A549 treated with dexamethasone at 1 μM for 4 hours (cell line): ENCODE data around the gene ITK. TPM values are rescaled to one million over a fixed set of nuclear protein-coding genes. Genes with fewer than 3 reads are reported as not detected.

Experiments used
- total RNA-seq: library from RNA; stranded (reverse); fragments of 200-300 nt; extraction: Qiagen RNA extraction; gene quantifications from 5 replicates; pipeline ENCODE4 v1.2.3, GENCODE V29; 2022

ITK gene
- total RNA-seq: 0.07 to 0.43 TPM (median 0.37 TPM) in 5 replicates

DNA sequence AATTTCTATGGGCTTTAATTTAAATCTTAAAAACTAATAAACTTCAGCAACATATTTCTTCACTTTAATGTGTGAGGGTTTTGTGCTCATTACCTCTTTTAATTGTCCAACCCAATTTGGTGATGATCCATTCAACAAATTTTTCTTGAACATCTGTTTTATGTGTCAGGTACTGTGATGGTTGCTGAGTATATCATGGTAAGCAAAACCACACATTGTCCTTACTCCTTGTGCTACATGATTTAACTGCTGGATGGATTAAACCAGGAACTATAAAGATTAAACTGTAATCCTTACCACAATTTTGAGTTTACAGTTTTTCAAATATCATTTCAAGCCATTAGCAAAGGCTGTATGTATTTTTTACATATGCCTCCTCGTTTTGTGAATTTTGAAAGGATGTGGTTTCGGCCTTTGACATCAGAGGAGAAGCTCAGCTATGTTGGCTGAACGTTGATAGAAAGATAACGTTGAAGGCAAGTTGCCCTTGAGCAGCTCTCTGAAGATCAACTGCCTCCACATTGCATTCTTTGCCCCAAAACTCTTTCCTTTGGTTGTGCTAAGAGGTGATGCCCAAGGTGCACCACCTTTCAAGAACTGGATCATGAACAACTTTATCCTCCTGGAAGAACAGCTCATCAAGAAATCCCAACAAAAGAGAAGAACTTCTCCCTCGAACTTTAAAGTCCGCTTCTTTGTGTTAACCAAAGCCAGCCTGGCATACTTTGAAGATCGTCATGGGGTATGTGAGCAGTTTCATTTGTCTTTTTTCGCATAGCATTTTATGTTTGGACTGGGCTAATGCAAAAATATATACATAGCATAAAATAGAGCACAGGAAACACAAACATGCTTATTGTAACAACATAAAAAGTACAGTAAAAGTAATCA is at the start of gene ITK:
Gene ITK, plus strand, starts transcription at position 467 of the 891 bp plus-strand sequence. Its CDS starts 138 bp downstream, at position 605.

DNA sequence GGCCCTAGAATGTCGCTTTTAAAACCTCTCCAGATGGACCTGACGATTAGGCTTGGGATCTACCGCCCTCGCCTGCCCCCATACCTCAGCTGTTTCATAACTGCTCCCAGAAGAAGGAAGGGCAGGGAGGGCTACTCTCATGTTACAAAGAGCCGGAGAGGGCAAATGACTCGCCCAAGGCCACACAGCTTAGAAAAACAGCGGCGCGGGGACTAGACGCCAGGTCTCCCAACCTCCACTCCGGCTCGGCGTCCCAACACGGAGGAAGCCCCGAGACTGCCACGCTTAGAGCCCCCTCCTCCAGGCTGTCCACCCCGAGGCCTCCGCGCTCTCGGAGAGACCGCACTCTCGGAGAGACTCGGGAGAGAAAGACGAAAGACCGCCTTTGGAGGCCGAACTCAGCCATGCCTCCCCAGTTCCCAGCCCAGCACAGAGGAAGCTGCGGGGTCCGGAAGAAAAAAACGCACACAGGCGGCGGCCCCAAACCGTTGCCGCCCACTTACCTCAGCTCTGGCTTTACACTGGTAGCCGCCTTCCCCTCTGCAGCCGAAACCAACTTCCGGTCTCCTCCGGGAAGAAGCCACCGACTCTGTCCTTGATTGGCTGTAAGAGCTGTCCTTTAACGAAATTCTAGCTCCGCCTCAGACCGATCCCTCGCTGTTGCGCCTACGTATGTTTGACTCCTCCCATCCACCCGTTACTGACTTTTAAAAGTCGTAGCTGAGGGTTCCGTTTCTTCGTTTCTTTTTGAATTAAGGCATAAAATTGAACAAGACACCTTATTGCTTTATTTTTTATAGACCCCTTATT is 38.1 kb upstream of the ITK start, which contains the start of gene MED7:
Gene MED7, minus strand, starts transcription at position 549 of the 810 bp plus-strand sequence. CDS start 3,434 bp downstream, outside the sequence.

DNA sequence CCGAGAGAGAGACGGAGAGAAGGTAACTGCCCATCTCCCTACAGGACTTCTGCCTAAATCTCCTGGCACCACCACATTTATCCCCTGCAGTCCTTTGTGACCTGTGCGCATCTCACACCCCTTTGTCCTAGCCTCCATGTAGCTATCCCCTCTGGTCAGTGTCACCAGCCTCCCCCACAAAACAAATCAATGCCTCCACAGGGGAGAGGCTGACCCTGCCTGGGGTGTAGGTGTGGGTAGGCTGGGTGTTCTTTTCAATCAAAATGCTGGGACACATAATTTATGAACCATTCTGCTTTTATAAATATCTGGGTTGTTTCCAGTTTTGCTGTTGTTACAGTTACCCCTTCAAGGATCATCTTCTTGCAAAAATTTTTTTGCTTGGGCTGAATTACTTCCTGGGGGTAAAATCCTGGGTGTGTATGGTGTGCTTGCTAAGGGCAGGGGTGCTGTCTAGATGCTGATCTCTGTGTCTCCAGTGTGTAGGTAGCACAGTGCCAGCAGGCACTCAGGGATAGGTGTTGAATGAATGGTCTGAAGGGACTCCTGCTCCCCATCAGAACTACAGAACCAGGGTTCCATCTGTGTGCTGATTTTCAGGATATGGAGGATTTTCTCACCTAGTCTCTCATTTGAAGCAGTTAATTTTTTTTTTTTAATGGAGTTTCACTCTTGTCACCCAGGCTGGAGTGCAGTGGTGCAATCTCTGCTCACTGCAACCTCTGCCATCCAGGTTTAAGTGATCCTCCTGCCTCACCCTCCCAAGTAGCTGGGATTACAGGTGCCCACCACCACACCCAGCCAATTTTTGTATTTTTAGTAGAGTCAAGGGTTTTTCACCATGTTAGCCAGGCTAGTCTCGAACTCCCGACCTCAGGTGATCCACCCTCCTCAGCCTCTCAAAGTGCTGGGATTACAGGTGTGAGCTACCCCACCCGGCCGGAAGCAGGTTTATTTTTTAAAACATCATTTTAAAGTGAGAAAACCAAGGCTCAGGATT is 14.1 kb upstream of the ITK start, which contains the start of gene GARIN3:
Gene GARIN3, minus strand, starts transcription at position 51 of the 1,000 bp plus-strand sequence. CDS start 96 bp downstream, outside the sequence.

GRCh38 chr5:157265714-157266285 is 85.2 kb downstream of the ITK start, which contains the start of gene CYFIP2:
Gene CYFIP2 (plus strand): TSS chr5:157266123. CDS start chr5:157285362, 19,239 bp downstream.

Other genes starting within 250 kb of the ITK start
- 0.60 to 1.6 TPM (median 1.5 TPM) in 5 replicates for gene TIMD4, start 217.6 kb upstream of the ITK start, total RNA-seq
- 32.7 to 54.7 TPM (median 44.8 TPM) in 5 replicates for gene HAVCR1, start 121.7 kb upstream of the ITK start, total RNA-seq
- 0.32 to 0.52 TPM (median 0.38 TPM) in 5 replicates for gene HAVCR2, start 71.8 kb upstream of the ITK start, total RNA-seq
- gene MED7, start 38.0 kb upstream of the ITK start, total RNA-seq: 14.6 to 21.2 TPM (median 15.2 TPM) in 5 replicates
- not detected in 5 replicates for gene GARIN3, start 14.6 kb upstream of the ITK start, total RNA-seq
- 16.7 to 24.5 TPM (median 23.4 TPM) in 5 replicates for gene CYFIP2, start 85.3 kb downstream of the ITK start, total RNA-seq